Stimulated activated naive CD8-positive, alpha-beta T cell treated with anti-CD3 and anti-CD28 coated beads, Interleukin-15, Interleukin-2, amounts not matched to agents 100 ng/mL and 50 ng/mL, for 24 hours (primary cell): ENCODE data around the gene CAPZA1.

ENCODE experiments used
- H3K27ac Mint-ChIP-seq: one replicate; pipeline ENCODE4 v1.8.0; 2021; ENCODE audit warnings: mild to moderate bottlenecking, mixed read lengths
- H3K27me3 Mint-ChIP-seq: one replicate; pipeline ENCODE4 v1.8.0; 2021; ENCODE audit warnings: mixed read lengths
- H3K36me3 Mint-ChIP-seq: one replicate; pipeline ENCODE4 v1.8.0; 2021; ENCODE audit warnings: low read depth, mixed read lengths
- H3K4me1 Mint-ChIP-seq: one replicate; pipeline ENCODE4 v1.8.0; 2021; ENCODE audit warnings: low read depth, mixed read lengths
- H3K4me3 Mint-ChIP-seq: one replicate; pipeline ENCODE4 v1.8.0; 2021; ENCODE audit warnings: mild to moderate bottlenecking, mixed read lengths
- H3K9me3 Mint-ChIP-seq: one replicate; pipeline ENCODE4 v1.8.0; 2021; ENCODE audit warnings: mixed read lengths

Gene CAPZA1

DNA sequence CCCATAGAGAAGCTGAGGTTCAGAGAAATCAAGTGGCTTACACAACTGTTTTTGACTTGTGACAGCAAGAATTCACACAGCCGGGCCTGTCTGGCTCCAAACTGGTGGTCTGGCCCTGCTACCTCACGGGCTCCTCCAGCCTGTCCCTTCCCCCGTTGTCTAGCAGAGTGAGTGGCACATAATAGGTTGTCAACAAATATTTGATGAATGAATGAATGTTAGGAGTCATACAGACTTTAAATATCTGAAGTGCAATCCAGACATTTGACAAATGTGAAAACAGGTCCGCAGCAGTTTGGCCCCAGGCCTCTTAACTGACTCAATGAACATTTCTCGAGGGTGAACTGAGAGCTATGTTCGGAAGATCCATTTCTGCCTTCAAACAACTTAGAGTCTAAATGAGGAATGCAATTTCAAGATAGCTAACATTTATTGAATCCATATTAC is 88.4 kb downstream of the CAPZA1 start:
- peaks cover 48% of the 10 kb centered on the region for H3K4me1 Mint-ChIP-seq
- H3K27me3 Mint-ChIP-seq = peaks cover 14% of the 10 kb centered on the region
- H3K9me3 Mint-ChIP-seq = no peaks in the 10 kb centered on the region
- H3K36me3 Mint-ChIP-seq = peaks cover 3% of the 10 kb centered on the region
- peak overlapping the region; percentile 78 for H3K4me3 Mint-ChIP-seq
- H3K27ac Mint-ChIP-seq = no peak overlapping the region

DNA sequence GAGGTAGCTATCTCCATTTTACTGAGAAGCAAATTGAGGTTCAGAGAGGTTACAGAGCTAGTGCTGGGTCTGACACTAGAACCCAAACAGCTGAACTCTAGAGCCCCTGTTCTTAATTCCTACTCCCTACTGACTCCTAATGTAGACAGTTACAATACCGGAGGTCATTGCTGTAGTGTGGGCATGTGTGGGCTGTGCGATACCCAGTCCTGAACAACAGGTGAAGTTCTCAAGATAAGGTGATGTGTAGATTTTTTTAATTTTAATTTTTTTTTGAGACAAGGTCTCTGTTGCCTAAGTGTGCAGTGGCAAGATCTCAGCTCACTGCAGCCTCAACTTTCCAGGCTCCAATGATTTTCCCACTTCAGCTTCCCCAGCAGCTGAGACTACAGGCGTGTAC is 88.9 kb downstream of the CAPZA1 start:
- Mint-ChIP-seq H3K27me3 (peaks cover 18% of the 10 kb centered on the region), H3K36me3 (no peaks in the 10 kb centered on the region), H3K9me3 (no peaks in the 10 kb centered on the region), H3K4me3 (no peak overlapping the region), H3K4me1 (peaks cover 46% of the 10 kb centered on the region), H3K27ac (no peak overlapping the region)

DNA sequence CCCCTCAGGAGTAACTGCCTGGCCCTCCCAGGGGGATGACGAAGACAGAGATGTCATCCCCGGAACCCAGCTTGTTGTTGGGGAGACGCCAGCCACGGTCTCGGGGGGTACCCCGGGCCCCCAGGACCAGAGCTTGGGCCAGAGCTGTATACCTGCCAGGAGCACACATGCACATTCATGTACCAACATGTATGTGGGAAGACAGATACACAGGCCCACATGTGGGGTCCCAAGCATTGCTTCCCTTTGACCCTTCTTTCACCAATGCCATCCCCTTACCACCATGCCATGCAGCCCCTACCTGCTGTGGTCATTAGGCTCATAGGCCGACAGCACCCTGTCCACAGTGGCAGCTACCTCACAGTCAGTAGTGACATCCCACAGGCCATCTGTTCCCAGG is 90.5 kb downstream of the CAPZA1 start:
- peaks cover 41% of the 10 kb centered on the region for H3K4me1 Mint-ChIP-seq
- H3K27ac Mint-ChIP-seq = no peak overlapping the region
- no peaks in the 10 kb centered on the region for H3K36me3 Mint-ChIP-seq
- no peaks in the 10 kb centered on the region for H3K9me3 Mint-ChIP-seq
- H3K4me3 Mint-ChIP-seq = no peak overlapping the region
- H3K27me3 Mint-ChIP-seq = peaks cover 24% of the 10 kb centered on the region

DNA sequence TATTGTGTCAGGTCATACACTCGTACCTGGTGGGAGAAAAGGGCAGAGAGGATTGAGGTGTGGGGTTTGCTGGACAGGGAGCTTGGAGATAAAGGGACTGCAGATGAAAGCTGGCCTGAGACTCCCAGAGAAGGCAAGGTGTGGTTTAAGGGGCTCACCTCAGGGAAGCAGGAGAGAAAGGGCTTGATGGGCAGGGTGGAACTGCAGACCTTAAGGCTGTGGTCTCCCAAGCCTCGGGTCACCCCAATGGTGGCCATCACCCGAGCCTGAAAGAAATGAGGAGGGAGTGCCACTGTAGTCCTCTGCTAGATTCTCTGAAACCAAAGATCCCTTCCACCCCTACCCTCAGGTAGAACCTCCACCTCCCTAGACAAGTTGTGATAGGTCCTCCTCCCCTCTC is 91.0 kb downstream of the CAPZA1 start:
- H3K9me3 Mint-ChIP-seq = no peaks in the 10 kb centered on the region
- no peak overlapping the region for H3K4me3 Mint-ChIP-seq
- H3K36me3 Mint-ChIP-seq = no peaks in the 10 kb centered on the region
- H3K4me1 Mint-ChIP-seq = peaks cover 39% of the 10 kb centered on the region
- peaks cover 24% of the 10 kb centered on the region for H3K27me3 Mint-ChIP-seq
- no peak overlapping the region for H3K27ac Mint-ChIP-seq

DNA sequence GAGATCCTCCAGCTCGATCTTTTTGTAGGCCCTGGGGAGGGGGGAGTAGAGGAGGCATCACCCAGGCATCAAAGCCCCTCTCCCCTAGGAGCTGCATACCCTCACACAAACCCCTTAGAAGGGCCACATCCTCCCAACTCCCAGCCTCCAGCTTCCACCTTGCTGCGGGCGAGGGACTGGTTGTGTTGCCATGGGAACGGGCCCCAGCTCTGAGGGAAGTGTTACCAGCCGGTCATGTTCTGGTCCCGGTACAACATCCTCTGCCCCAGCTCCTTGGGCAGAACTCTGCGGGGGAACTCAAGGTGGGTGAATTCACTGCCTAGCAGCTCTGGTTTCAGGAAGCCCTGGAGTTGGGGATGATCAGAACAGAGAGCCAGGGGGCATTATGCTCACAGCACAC is 91.4 kb downstream of the CAPZA1 start:
- peaks cover 39% of the 10 kb centered on the region for H3K4me1 Mint-ChIP-seq
- no peak overlapping the region for H3K27ac Mint-ChIP-seq
- no peak overlapping the region for H3K4me3 Mint-ChIP-seq
- peaks cover 24% of the 10 kb centered on the region for H3K27me3 Mint-ChIP-seq
- no peaks in the 10 kb centered on the region for H3K9me3 Mint-ChIP-seq
- no peaks in the 10 kb centered on the region for H3K36me3 Mint-ChIP-seq

DNA sequence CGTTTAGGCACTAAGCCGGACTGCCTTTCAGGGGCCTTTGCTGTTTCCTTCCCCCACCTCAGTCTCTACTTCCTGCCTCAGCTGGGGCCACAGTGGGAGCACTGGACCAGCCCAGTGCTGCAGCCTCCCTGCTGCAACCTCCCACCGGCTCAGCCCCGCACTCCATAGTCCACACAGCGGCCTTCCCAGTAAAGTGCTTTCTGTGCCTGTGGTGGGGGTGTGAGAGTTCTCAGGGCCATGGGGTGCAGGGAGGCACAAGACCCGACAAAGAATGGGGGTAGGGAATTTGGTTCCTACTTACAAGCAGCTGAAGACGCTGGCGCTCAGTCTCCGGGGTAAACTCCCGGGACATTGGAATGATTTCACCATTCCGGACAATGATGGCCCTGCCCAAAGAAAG is 92.0 kb downstream of the CAPZA1 start:
- Mint-ChIP-seq H3K27me3 (peaks cover 24% of the 10 kb centered on the region), H3K27ac (no peak overlapping the region), H3K36me3 (no peaks in the 10 kb centered on the region), H3K9me3 (no peaks in the 10 kb centered on the region), H3K4me3 (no peak overlapping the region), H3K4me1 (peaks cover 39% of the 10 kb centered on the region)

DNA sequence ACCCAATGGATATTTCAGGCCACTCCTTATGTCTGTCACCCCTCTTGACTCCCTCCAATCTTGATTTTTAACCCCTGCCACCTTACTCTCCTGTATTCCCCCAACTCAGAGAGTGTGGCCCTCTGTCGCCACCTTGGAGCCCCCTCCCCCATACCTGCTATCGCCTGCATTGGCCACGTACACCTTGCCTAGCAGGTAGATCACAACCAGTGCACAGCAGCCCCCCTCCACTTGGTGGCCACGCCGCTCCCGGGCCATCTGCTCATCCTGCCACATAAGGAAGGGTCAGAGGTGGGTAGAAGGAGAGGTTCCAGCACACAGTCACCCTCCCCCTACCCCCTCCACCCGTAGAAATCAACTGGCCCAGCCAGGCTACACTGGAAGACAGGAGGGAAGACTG is 92.6 kb downstream of the CAPZA1 start:
- Mint-ChIP-seq H3K4me1 (peaks cover 44% of the 10 kb centered on the region), H3K27me3 (peaks cover 24% of the 10 kb centered on the region)

DNA sequence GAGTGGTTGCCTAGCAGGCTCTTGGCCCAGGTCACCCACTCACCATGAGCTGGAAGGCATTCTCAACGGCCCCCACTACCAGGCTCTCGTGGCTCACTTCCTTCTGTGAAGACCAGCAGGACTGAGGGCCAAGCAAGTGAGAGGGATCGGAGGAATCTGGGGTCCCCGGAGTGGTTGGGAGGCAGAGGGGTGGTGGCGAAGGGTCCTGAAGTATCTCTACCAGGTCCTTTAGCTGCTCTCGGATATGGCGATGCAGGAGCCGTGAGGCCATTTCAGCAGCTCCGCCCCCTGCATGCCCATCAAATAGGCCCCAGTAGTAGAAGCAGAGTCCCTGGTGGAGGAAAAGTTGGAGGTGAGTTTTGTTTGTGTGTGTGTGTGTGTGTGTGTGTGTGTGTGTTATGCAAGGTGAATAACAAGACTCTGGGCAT is 93.1 kb downstream of the CAPZA1 start:
- H3K27ac Mint-ChIP-seq = no peak overlapping the region
- H3K9me3 Mint-ChIP-seq = no peaks in the 10 kb centered on the region
- peaks cover 22% of the 10 kb centered on the region for H3K27me3 Mint-ChIP-seq
- H3K4me1 Mint-ChIP-seq = peaks cover 46% of the 10 kb centered on the region
- no peaks in the 10 kb centered on the region for H3K36me3 Mint-ChIP-seq
- H3K4me3 Mint-ChIP-seq = no peak overlapping the region

More for the DNA sequence above, 92.6 kb downstream of the CAPZA1 start:
- H3K36me3 Mint-ChIP-seq = no peaks in the 10 kb centered on the region
- H3K9me3 Mint-ChIP-seq = no peaks in the 10 kb centered on the region
- no peak overlapping the region for H3K27ac Mint-ChIP-seq
- no peak overlapping the region for H3K4me3 Mint-ChIP-seq

DNA sequence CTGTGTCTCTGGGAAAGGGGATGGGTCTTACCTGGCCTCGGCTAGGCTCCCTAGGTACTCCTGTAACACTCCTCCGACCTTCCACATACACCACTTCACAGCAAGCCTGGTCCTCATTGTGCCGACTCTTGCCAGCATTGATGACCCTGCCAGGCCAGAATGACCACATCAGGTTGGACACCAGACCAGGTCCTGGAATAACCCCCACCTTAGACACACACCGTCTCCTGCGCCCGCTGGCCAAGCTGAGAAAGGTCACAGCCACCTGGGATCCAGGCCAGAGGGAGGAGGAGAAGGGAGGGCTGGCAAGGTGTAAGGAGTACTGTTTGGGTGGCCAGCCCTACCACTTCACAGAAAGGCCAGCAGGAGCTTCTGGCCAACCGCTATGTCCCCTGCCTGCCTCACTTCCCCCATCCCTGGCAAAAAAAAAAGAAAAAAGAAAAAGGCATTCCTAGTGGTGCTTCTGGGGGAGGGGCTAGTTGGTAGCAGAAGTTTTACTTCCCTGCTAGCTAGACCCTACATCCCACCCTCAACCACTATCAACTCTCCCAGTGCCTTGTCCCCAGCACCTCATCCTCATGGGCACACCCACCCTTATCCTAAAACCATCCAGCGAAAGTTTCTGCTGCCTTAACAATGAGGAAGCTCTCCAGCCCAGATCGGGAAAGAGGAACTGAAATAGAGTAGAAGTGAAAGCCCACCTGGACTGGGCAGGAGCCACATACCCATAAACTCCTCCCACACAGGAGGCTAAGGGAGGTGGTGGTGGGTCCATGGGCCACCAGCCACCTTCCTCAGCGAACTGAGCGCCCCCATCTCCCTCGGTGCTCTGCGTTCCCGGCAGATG is 94.1 kb downstream of the CAPZA1 start:
- H3K27me3 Mint-ChIP-seq = peaks cover 12% of the 10 kb centered on the region
- no peak overlapping the region for H3K27ac Mint-ChIP-seq

DNA sequence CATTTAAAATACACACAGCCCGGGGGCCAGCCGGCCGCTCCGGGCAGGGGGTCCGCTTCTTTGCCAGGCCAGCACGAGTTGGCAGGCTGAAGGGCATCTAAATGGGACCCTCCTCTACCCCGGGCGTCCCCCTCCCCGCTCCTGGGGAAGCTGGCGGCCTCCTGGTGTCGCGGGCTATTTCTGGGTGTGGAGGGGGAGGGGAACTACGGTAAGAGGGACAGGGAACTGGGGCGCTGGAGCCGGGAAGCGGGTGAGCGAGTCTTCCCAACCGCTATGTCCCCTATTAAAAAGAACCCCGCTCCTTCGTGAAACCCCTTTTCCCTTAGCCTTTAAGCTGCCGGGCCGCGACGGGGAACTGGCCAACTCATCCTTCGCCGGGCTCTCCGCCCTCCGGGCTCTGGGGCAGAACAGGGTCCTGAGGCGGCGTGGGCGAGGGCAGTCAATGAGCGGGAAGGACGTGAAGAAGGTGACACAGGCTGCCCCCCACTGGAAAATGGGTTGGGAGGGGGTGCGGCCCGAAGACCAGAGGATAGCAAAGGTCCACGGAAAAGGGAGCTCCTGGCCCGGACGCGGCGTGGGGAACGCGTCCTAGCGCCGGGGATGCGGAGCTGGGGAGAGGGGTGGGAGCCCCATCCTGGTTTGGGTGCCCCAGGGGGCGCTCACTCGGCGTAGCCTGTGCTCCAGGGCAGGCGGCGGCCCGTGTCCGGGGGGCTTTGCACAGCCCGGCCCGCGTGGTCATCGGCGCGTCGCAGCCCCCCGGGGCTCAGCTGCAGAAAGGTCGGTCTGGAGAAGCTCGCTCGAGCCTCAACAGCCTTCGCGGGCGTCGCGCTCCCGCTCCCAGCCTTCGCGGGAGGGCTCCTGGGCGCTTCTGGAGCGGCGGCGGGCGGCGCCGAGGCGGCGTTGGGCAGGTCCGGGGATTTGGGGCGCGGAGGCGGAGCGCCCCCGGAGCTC is 95.0 kb downstream of the CAPZA1 start:
- peaks cover 17% of the 10 kb centered on the region for H3K27me3 Mint-ChIP-seq
- no peaks in the 10 kb centered on the region for H3K36me3 Mint-ChIP-seq
- H3K4me1 Mint-ChIP-seq = peaks cover 43% of the 10 kb centered on the region
- no peak overlapping the region for H3K27ac Mint-ChIP-seq
- H3K9me3 Mint-ChIP-seq = no peaks in the 10 kb centered on the region
- peak overlapping the region; percentile 74 for H3K4me3 Mint-ChIP-seq

More for the DNA sequence above, 94.1 kb downstream of the CAPZA1 start:
- H3K4me1 Mint-ChIP-seq = peaks cover 44% of the 10 kb centered on the region
- H3K4me3 Mint-ChIP-seq = peak overlapping the region; percentile 27
- no peaks in the 10 kb centered on the region for H3K36me3 Mint-ChIP-seq
- no peaks in the 10 kb centered on the region for H3K9me3 Mint-ChIP-seq

DNA sequence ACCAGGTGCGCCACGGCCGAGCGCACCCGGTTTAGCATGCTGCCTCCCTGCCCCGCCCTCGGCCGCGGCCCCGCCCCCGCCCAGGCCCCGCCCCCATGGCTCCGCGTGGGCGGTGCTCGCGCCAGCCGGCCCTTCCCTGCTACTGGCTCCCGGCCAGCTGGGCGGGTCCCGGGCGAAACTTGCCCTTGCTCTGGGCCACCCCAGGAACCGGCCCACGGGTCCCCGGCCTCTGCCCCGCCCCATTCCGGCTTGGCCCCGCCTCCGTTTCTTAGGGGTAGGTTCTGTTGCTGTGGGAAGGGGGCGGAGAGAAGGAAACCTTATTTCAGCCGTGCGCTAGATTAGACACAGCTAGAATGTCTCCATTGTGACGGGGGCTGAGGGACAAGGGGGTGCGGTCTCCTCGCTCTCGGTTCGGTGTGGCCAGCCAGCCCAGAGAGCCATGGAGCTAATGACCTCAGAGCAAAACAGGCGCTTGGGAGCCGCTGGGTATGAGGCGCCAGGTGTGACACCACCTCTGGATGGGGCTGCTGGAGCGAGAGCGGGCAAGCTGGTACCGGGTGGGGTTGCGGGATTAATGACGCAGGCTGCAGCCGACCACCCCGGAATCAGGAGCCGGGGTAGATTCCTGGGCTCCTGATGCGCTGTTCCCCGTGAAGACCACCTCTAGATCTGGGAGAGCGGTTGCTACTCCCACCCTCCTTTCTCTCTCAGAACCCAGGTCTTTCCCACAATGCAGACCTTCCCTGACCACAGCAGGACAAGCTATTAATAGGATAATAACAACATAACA is 95.8 kb downstream of the CAPZA1 start, which contains the start of gene PPM1J:
Gene PPM1J (minus strand): TSS at position 69 of the 790 bp plus-strand sequence. CDS start 31 bp downstream, at position 38.
- H3K36me3 Mint-ChIP-seq = no peaks in the 10 kb centered on the region
- peaks cover 24% of the 10 kb centered on the region for H3K27me3 Mint-ChIP-seq
- no peak within 1 kb of the TSS for H3K27ac Mint-ChIP-seq
- peak within 1 kb of the TSS; percentile 79 for H3K4me3 Mint-ChIP-seq
- H3K9me3 Mint-ChIP-seq = no peaks in the 10 kb centered on the region
- peaks cover 38% of the 10 kb centered on the region for H3K4me1 Mint-ChIP-seq

DNA sequence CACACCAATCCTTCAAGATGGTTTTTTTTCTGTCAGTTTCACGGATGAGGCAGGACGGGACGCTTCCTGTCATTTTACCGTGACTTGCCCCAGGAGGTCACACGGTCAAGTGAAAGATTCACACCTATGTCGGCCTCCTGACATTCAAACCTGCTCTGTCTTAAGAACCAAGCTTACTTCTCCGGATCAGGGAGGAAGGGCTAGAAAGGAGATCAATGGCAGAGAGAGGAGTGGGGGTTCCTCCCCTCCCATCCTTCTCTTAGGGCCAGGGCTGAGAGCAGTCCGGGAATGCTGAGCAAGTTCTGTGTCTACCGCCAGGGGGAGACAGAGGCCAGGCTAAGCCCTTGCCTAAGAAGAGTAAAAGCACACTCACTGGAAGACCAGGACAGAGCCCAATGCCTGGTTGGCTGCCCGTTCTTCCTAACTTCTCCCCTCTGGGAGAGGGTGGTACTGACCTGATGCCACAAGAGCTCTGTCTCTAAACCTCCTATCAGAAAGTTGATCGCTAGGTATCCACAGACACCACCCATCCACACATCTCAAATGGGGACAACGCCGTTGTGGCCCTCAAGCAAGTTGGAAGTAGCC is 96.6 kb downstream of the CAPZA1 start:
- no peak overlapping the region for H3K27ac Mint-ChIP-seq
- H3K4me3 Mint-ChIP-seq = peak overlapping the region; percentile 79

DNA sequence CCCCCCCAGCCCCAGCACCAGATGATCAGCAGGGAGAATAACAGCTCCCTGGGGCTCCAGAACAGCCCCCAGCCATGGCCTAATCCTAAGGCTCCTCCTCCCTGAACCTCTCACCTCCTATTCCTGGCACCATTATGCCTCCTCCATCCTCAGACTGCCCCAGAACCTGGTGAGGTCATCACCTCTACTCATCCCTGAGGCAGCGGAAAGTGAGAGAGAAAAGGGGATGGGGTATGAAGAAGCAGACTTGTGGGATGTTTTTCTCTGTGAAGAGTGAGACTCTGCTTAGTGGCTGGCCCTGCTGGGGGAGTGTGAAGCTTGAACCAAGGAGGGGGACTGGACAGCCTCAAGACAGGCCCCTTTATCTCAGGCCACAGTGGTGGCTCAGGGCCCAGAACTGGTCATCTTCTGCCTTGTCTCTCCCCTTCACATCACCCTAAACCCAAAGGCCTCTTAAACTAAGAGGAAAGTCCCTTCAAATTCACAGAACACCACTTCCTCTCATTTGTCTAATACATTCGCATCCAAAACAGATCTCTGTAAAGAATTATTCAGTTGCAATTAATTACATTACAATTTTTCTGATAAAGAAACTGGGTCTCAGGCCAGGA is 97.7 kb downstream of the CAPZA1 start:
- peaks cover 31% of the 10 kb centered on the region for H3K27me3 Mint-ChIP-seq
- peak overlapping the region; percentile 23 for H3K27ac Mint-ChIP-seq
- peaks cover 39% of the 10 kb centered on the region for H3K4me1 Mint-ChIP-seq
- H3K36me3 Mint-ChIP-seq = no peaks in the 10 kb centered on the region
- H3K9me3 Mint-ChIP-seq = no peaks in the 10 kb centered on the region
- no peak overlapping the region for H3K4me3 Mint-ChIP-seq

More for the DNA sequence above, 96.6 kb downstream of the CAPZA1 start:
- Mint-ChIP-seq H3K4me1 (peaks cover 38% of the 10 kb centered on the region), H3K36me3 (no peaks in the 10 kb centered on the region), H3K27me3 (peaks cover 24% of the 10 kb centered on the region), H3K9me3 (no peaks in the 10 kb centered on the region)
